M059J (cell line): ENCODE measurements around the gene PKDREJ. TPM values are rescaled to one million over a fixed set of nuclear protein-coding genes. Genes with fewer than 3 reads are reported as not detected.
"Not testable (repeated sequence)": the region's sequence is repeated elsewhere in the genome, so short reads cannot be mapped to it uniquely, and the experiment has no call there.

Experiments
- DNase-seq: peaks from one replicate; pipeline ENCODE4 v3.0.0-alpha.2; 2012; ENCODE audit warnings: low read depth
- total RNA-seq: library from RNA; depleted of rRNA; stranded (reverse); fragments of >200 nt; shearing (Covaris generic); gene quantifications from 2 replicates; pipeline ENCODE4 v1.2.3, GENCODE V29; 2014; rRNA removed

Gene PKDREJ, protein sequence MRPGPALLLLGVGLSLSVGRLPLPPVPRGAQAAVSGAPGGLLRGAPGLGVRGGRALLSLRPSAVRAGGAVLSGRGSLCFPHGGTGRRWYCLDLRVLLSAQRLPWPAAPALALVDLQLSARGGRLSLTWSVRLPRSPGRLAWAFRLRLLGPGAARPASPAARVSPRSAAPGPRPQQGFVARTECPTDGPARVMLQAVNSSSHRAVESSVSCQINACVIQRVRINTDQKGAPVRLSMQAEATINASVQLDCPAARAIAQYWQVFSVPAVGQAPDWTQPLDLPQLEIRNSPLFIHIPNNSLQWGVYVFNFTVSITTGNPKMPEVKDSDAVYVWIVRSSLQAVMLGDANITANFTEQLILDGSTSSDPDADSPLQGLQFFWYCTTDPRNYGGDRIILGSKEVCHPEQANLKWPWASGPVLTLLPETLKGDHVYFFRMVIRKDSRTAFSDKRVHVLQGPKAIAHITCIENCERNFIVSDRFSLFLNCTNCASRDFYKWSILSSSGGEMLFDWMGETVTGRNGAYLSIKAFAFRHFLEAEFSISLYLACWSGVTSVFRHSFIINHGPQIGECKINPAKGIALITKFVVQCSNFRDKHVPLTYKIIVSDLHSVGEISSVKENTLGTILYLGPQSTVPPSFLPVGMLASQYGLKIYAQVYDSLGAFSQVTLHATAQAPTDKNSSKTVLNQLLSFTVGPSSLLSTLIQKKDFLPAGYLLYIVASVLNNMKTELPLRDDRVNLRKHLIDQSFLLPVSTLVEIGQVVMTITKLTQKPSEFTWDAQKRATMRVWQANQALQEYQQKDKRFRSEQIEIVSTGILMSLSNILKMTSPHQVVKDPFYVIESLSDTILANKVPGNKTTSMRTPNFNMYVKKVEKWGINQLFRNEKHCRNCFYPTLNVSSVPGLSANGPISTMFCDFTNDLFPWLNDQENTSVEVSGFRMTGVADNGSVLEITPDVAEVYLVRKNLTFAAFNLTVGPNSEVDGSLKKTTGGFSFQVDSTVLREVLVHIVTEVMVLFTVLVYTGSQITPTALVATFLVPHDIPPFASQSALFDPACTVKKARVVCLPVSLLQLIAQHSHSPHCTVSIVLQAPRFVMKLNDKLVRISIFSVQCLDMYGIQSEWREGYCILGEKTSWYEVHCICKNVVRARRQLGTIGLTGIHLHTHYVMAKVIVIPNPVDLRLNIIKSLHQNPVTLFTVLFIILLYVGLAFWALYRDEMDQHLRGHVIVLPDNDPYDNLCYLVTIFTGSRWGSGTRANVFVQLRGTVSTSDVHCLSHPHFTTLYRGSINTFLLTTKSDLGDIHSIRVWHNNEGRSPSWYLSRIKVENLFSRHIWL (N-terminal part only)
- total RNA-seq: not detected in 2 replicates

DNA sequence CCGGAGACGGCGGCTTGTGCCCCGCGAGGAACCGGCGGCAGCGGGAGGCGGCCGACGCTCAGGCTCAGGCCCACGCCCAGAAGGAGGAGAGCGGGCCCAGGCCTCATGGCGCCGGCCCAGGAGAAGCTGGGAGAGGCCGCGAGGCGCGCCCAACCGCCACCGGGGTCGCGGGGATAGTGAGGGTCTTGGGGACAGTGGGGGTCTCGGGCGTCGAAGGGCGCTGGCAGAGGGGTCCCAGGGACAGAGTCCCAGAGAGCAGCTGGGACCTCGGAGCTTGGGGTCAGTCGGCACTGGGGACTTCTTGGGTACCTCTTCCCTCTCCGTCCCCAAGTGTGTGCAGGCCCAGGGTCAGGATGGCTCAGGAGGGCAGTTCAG is at the start of gene PKDREJ:
Gene PKDREJ (minus strand): TSS at position 128 of the 375 bp plus-strand sequence. CDS start 21 bp downstream, at position 107.
- DNase-seq: no peak

DNA sequence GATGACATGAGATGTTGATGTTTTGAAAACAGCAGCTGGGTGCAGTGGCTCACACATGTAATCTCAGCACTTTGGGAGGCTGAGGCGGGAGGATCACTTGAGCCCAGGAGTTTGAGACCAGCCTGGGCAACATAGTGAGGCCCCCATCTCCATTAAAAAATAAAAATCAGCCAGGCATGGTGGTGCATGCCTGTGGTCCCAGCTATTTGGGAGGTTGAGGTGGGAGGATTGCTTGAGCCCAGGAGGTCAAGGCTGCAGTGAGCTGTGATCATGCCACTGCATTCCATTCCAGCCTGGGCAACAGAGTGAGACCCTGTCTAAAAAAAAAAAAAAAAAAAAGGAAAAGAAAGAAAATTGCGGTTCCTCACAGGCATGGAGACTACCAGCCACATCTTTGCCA is 49.7 kb upstream of the PKDREJ start:
- DNase-seq: not testable (repeated sequence)

DNA sequence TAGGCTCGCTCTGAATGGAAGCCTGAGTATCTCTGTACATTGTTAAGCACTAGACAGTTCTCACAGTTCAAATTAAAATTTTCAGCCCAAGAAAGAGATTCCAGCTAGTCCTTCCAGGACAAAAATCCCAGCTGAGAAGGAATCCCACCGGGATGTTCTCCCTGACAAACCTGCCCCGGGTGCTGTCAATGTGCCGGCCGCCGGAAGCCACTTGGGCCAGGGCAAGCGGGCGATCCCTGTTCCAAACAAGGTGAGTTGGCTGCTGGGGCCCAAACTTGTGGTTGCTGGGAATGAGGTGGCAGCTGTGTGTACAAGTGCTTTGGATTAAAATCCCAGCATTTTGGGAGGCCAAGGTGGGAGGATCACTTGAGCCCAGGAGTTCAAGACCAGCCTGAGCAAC is 48.9 kb upstream of the PKDREJ start:
- no peak for DNase-seq

DNA sequence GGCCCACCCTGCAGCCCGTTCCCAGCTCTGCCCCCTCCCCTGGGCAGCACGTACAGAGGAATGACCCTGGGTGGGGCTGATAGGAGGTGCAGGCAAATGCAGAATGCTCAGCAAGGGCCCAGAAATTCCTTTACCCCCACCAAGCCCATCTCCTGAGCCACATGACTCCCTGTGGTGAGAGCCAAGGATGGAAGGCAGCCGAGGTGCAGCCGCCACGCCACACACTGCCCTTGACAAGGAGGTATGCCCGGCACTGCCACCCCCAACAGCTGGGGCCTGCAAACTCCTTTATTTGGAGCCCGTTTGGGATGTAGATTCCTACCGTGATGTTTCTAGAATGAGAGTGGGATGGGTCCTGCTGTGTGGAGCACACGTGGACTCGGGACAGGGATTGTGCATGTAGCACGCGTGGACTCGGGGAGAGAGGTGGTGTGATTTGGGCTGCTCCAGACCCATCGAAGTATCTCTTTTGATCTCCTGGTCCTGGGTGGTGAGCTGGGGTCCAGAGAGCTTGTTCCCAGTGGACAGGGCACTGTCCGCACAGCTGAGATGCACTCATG is 46.5 kb upstream of the PKDREJ start:
- no peak for DNase-seq

DNA sequence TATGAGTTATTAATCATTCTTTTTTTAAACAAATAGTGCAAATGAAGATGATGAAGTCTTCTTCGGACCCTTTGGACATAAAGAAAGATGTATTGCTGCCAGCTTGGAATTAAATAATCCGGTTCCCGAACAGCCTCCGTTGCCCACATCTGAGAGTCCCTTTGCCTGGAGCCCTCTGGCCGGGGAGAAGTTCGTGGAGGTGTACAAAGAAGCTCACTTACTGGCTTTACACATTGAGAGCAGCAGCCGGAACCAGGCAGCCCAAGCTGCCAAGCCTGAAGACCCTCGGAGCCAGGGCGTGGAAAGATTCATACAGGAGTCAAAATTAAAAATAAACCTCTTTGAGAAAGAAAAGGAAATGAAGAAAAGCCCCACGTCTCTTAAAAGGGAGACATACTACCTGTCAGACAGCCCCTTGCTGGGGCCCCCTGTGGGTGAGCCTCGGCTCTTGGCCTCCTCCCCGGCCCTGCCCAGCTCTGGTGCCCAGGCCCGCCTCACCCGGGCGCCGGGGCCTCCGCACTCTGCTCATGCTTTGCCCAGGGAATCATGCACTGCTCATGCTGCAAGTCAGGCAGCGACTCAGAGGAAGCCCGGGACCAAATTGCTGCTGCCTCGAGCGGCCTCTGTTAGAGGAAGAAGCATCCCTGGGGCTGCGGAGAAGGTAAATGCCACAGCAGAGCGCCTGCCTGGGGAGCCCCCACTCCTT is 45.3 kb upstream of the PKDREJ start:
- no peak for DNase-seq

DNA sequence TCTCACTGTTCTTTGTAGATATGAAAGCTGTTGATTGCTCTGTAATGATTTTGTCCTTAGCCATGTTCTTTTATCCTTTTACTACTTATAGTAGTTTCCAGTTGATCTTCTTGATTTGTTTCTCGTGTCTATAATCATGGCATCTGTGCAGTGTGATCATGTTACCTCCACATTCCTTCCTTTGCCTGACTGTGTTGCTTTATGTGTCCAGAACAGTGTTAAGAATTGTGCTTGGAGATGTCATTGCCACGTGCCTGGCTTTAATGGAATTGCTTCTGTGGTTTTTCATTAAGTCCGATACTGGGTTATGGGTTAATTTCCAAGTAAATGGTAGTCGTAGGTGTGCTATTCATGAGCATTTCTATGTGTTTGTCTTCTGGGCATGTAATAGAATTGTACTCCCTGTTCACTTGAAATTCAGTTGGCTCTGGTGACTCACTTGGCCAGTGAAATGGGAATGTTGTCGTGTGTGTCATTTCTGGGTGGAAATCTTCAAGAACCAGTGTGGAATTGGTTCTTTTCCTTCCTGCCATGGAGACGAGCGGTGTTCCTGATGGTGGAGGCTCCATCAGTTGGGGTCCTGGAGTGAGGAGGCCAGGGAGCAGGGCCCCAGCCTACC is 40.3 kb upstream of the PKDREJ start:
- peak; percentile 36 for DNase-seq

DNA sequence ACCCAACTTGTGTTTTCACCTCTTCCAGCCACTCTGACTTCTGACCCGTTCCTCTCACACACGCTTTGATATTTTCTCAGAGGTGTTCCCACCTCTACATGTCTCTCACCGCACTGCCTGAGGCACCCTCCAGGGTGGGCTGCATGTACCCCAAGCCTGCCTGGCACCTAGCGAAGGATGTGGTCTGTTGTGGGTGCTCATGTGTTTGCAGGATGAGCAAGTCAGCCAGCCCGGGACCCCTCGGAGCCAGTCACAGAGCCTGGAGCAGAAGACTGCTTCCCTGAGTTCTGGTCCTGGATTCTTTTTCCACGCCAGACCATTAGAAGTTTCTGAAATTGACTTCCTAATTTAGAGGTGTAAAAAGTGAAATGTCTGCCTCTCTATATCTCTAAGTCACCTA is 37.3 kb upstream of the PKDREJ start:
- no peak for DNase-seq

DNA sequence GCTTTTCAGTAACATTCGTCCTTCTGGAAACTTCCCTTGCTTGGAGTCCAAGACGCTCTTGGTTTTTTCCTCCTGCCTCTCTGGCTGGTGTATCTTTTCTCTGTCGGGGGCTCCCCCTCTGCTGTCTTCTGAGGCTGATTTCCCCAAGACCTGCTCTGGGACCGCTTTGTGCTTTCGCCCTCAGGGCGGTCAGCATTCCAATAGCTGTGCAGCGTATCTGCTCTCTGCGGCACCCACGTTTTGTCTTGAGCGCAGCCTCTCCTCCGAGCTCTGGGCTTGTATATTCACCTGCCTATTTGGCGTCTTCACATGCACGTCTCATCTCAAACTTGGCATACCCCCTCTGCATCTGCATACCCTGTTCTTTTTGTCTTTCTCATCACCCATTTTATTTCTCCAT is 36.0 kb upstream of the PKDREJ start:
- DNase-seq: no peak

DNA sequence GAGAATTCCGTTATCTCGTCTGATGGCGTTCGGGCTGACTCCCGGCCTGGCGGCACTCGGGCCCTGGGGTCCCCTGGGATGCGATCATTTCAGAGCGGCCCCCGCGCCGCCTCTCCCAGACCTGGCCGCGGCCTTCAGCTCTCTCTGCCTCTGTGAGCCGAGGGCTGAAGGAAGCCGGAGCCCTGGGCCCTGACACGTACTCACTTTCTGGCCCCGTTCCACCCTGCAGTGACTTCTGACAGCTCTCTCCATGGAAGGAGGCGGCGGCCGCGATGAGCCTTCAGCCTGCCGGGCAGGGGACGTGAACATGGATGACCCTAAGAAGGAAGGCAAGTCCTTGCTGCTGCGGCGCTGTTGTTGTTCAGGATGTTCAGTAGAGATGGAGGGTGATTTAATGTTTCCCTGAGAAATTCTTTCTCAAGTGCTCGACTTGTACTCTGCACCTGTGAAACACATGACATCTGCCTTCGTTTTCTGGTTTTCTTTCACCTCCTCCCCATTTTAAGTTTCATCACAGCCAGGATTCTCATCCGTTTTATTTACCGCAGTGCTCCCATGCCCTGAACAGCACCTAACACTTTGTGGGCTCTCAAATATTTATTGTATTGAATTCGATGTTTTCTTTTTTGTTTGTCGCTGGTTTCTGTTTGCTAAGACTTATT is 34.1 kb upstream of the PKDREJ start:
- peak; percentile 73 for DNase-seq

DNA sequence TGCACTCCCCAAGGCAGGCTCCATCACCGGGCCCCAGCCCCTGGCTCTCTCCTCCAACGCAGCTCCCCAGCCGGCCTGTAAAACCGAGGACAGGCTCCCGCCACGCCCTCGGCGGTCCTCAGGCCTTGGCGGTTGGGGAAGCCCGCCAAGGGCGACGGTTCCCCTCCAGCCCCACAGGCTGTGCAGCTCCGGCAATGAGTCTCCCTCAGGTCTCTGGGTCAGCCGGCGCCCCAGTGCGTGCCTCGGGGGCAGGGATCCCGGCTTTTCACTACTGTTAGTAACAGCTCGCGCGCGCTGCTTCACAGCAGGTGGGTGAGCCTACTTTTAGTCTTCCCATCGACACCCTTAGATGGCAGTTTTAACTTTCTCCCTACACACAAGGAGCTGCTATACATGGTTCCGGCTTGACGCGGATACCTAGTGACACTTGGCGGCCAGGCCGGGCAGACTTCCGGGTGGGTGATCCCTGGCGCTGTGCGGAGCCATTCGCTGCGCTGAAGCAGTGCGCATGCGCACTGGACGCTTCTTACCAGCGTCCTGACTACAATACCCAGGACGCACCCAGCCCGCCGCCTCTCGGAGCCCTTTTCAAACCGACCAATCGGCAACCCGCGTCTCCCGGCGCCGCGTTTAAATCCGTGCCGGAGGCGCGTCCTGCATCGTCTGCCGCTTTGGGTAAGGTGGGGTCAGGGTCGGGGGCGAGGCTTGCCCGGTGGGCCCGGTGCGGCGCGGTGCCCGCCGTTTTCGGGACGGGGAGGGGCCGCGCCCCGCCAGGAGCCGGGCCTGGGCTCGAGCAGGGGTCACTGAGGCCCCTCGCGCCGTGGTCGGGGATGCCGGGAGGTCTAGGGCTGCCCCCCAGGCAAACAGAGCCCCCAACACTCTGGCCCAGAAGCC is 33.4 kb upstream of the PKDREJ start, which contains the start of gene GTSE1:
Gene GTSE1 (plus strand): TSS at position 614 of the 894 bp plus-strand sequence. CDS start 531 bp downstream, outside the sequence.
- peak; percentile 96 for DNase-seq

DNA sequence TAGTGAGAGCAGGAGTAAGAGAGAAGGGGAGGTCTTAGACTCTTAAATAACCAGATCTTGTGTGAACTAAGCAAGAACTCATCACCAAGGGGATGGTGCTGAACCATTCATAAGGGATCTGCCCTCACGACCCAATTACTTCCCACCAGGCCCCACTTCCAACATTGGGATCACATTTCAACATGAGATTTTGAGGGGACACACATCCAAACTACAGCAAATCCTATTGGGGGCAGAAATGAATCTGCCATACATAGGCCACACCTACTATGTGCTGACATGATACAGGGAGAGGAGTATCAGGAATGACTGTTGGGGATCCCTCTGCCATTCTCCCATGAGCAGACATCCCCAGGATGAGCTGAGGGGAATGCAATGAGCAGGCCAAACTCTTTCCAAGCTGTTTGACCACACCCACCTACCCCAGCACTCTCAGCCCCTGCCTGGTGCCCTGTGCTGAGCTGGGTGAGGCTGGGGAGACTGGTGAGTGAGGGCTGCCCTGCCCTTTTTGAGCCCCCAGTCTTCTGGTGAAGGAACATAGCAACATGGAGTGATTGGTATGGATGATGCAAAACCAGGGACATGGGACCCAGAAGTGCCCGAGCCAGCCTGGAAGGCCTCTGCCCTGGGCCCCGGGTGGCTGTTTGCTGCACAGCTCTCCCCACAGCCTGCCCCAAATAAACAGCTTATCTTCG is 32.3 kb upstream of the PKDREJ start:
- no peak for DNase-seq

DNA sequence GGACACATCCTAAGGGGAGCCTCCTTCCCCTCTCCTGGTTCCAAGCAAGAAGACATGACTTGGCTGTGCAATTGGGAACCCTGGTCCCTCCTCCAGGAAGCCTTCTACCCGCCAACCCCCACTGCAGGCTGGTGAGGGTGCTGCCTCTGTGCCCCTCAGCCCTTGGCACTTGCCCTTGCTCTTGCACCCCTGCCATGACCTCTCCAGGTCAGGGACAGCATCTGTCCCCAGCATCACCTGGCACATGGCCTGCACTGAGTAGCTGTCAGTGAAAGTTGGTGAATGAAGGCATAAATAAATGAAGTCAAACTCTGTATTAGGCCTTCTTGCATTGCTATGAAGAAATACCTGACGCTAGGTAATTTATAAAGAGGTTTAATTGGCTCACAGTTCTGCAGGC is 31.6 kb upstream of the PKDREJ start:
- no peak for DNase-seq

DNA sequence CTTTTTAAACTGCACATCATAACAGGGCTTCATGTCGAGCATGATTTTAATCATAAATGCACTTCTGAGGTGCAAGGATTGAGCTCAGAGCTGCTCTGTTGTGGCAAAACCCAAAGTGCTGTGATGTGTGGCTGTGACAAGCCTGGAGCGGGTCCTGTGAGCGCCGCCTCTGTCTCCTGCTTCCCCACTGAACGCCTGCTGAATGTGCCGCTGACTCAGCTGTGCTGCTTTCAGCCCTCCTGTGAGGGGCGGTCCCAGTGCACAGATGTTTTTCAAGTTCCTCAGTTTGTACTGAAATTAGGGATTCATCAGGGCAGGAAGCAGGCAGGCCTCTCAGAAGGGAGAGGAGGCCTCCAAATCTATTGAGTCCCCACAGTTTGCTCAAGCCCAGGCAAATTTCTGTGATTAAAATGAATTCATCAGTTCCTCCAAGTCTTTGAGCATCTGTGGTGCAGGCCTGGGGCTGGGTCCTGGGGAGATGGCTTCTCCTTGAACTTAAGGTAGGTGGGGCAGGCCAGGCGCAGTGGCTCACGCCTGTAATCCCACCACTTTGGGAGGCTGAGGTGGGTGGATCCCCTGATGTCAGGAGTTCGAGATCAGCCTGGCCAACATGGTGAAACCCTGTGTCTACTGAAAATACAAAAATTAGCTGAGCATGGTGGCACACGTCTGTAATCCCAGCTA is 30.6 kb upstream of the PKDREJ start:
- no peak for DNase-seq

DNA sequence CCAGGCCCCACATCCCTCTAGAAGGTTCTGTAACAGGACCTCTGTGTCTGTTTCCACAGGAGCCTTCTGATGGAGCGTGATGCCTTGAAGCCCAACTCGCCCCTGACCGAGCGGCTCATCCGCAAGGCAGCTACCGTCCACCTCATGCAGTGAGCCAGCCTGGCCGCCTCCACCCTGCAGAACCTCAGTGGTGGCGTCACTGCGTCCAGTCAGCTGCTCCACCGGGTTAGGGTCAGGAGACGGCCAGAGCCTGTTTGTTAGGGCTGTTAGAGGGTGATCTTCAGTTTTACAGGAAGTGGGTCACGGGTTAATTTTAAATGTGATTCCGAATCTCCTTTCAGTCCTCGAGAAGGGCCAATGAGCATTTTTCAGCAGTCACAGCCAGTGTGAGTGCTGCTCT is 29.6 kb upstream of the PKDREJ start:
- no peak for DNase-seq

DNA sequence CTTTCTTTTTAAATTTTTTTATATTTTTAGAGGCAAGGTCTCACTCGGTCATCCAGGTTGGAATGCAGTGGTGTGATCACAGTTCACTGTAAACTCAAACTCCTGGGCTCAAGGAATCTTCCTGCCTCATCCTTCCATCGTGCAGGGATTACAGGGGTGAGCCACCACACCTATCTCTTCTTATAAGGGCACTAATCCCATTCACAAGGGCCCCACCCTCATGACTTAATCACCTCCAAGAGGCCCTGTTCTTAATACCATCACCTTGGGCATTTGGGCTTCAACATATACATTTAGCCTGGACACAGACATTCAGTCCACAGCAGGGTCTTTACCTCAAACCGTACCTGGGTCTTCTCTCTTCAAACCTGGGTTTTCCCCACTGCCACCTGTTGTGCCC is 29.0 kb upstream of the PKDREJ start:
- DNase-seq: no peak

DNA sequence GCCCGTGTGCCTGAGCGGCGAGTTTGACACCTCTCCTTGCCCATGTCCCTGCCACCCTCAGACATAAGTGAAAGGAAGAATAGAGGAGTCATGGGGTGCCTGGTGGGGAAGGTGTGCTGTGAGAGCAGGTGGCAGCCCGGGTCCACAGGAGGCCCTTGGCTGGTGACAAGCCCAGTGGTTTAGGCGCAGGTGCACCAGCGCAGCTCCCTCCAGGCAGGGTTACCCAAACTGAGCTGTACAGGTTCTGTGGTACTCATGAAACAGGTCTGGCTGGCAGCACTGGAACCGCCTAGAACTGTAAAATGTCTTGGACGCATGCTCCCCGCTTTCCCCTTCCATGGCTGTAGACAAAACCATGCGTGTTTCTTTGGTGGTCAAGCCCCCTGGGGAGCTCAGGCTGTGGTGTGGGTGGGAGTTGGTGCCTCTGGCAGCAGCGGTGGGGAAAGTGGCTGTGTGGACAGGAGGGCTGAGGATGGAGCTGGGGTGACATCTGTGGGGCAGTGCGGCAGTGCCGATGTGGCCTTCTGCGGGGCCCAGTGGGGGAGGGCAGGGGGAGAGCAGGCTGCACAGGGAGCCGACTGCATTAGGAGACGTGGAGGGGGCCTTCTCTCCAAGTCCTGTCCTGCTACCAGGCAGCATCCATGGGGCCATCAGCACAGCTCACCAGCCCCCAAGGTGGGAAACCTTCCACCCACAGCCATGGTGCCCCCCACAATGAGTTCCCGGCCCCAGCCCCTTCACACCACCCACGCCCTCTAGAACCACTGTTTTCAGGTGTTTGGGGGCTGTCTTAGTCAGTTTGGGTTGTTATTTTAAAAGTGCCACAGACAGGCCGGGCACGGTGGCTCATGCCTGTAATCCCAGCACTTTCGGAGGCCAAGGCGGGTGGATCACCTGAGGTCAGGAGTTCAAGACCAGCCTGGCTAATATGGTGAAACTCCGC is 28.0 kb upstream of the PKDREJ start:
- no peak for DNase-seq
